Psoas muscle (tissue), 8 donors: Measurements from ENCODE around the gene CRMP1. TPM values are rescaled to one million over a fixed set of nuclear protein-coding genes. Genes with fewer than 3 reads are reported as not detected.

Source experiments
- ATAC-seq, 4 donors: fragments of 200-7000 bp; cut with Tn5 transposase; one replicate each; pipeline ENCODE4 v1.9.1; 2020; ENCODE audit warnings: moderate library complexity in 3 of 4, mild to moderate bottlenecking in 2 of 4
- DNase-seq, 2 donors: peaks; one replicate each; pipeline ENCODE4 v3.0.0-alpha.2; 2020
- H3K27ac ChIP-seq: fragments of 200-600 bp; one replicate; pipeline ENCODE4 v1.8.0; 2022
- H3K27me3 ChIP-seq, 3 donors: fragments of 200-600 bp in 1 of 3; one replicate each; pipeline versions ENCODE4 v1.6.1 to v1.8.0; 2013 to 2022; ENCODE audit warnings: low read length in 2 of 3, mild to moderate bottlenecking in 2 of 3, moderate library complexity in 1 of 3; ENCODE audit not compliant: insufficient read depth in 3 of 3
- H3K36me3 ChIP-seq, 2 donors: fragments of 200-600 bp in 1 of 2; one replicate each; pipeline versions ENCODE4 v1.6.1 to v1.8.0; 2013 to 2022; ENCODE audit warnings: low read depth in 1 of 2, mild to moderate bottlenecking in 1 of 2, moderate library complexity in 1 of 2; ENCODE audit not compliant: insufficient read depth in 1 of 2
- H3K4me1 ChIP-seq: fragments of 200-600 bp; one replicate; pipeline ENCODE4 v1.8.0; 2022
- H3K4me3 ChIP-seq: fragments of 200-600 bp; one replicate; pipeline ENCODE4 v1.8.0; 2022; ENCODE audit warnings: mild to moderate bottlenecking
- H3K9me3 ChIP-seq: fragments of 200-600 bp; one replicate; pipeline ENCODE4 v1.8.0; 2022
- WGBS, 3 donors: extraction: QIAGEN DNeasy Blood & Tissue Kit; methylation state at CpG; one replicate each; pipeline versions ENCODE4 v1.1.6 to v1.1.7; 2013; 5-methylcytosine and 5-hydroxymethylcytosine counted together
- intact Hi-C, 2 donors: fragments of 100-400 bp; cut with DNase I; formaldehyde crosslinking; loops; one replicate each; pipeline versions ENCODE4 v1.11.0 to v1.14.2; 2022
- polyA plus RNA-seq, 3 donors: library from polyadenylated mRNA; stranded (reverse); fragments of 200-250 nt; gene quantifications; one replicate each; pipeline ENCODE4 v1.2.3, GENCODE V29; 2013
- total RNA-seq, 4 donors: library from RNA; stranded (reverse); fragmentation: NEBNext Ultra II Directional in 2 of 4; extraction: Animal tissue kit (Norgen Biotek cat#: 25700) in 2 of 4; gene quantifications; one replicate each; pipeline versions ENCODE4 v1.2.1 to v1.2.4, GENCODE V29; 2021 to 2023
- TF ChIP-seq, protein P1 (sequence below): fragments of 200-600 bp; IDR thresholded peaks from one replicate; pipeline ENCODE4 v1.8.0; 2022; ENCODE audit warnings: antibody characterized with exemption
- donor health status: healthy with polysubstance abuse.
- donor health status: DM: no; HTN: no; CAD: no; lungs with moderate emphysema.
- donor health status: Bipolar disorder and iron deficiency.
- donor health status: healthy.
- donor health status: DM: yes; HTN: yes; CAD: no.
- donor health status: DM: no; HTN: no; CAD: no.
- donor health status: DM: no; HTN: no; CAD: no.
- donor health status: DM: yes; HTN: yes; CAD: no.

Gene CRMP1
- total and polyA plus RNA-seq, 7 donors: 0.10 to 0.89 (median 0.39) TPM

DNA sequence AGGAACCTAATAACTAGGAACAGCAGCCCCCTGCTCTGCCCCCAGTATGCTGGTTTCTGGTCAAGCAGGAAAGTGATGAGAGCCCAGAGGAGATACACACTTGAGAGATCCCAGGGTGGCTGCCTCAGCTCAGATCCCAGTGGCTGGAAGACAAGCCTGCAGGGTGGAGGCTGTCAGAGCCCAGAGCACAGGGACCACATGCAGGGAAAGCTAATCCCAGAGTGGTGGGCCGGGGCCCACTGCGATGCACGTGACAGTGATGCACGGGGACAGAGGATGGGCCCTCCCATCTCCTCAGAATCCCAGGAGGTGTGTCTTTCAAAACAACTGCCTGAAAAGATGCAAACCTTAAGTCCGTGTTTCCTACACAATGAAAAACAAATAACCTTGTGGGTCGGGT, 29.1 kb upstream of the CRMP1 start:
- peaks cover 0 to 11% (median 6%) of the 10 kb centered on the region in 3 donors for H3K27me3 ChIP-seq
- DNase-seq (no peak), ATAC-seq (no peak)
- intact Hi-C loops: no loop called here
- 35 to 46% (median 41%) methylated on average over 6 of the region's 6 CpGs for WGBS, 3 donors
- H3K4me1 ChIP-seq: no peaks in the 10 kb centered on the region
- no peaks in the 10 kb centered on the region for H3K9me3 ChIP-seq
- no peak overlapping the region for H3K27ac ChIP-seq
- no peak overlapping the region for H3K4me3 ChIP-seq
- H3K36me3 ChIP-seq: no peaks in the 10 kb centered on the region
- TF ChIP-seq, protein P1, sequence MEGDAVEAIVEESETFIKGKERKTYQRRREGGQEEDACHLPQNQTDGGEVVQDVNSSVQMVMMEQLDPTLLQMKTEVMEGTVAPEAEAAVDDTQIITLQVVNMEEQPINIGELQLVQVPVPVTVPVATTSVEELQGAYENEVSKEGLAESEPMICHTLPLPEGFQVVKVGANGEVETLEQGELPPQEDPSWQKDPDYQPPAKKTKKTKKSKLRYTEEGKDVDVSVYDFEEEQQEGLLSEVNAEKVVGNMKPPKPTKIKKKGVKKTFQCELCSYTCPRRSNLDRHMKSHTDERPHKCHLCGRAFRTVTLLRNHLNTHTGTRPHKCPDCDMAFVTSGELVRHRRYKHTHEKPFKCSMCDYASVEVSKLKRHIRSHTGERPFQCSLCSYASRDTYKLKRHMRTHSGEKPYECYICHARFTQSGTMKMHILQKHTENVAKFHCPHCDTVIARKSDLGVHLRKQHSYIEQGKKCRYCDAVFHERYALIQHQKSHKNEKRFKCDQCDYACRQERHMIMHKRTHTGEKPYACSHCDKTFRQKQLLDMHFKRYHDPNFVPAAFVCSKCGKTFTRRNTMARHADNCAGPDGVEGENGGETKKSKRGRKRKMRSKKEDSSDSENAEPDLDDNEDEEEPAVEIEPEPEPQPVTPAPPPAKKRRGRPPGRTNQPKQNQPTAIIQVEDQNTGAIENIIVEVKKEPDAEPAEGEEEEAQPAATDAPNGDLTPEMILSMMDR: no peak

DNA sequence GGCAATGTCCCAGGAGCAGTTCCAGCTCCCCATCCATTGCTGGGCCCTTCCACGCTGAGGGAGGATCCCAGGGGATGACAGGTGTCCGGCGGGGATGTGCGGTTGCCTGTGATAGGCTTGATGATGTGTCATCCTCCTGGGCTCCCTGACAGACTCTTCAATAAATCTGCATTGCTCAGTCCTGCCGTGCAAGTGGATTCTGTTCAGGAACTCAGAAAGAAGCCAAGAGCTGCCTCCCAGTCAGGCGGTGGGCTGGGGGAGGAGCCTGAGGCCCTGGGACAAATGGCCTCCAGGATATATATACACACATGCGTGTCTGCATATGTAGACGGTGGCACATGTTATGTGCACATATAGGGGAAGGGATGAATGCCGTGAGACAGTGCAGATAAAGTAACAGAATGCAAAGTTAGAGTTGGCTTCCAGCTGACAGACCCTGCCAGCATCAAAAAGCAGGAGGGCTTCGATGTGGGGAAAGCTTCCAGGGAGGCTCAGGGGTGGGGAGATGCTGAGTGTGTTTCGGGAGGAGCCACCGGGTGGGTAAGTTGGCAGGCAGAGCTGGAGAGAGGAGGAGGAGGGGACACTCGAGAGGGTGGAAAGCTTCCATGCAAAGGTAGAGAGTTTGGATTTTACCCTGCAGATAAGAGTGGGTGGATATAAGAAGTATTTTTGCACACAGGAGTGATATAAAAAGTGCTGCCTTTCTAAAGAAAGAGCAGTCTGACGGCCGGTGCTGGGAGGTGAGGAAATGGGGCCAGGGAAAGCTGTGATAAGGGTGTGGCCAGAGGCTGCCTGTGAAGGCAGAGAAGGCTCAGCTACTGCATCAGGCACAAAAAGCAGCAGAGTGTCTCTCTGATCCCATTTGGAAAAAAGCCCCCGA, 28.5 kb upstream of the CRMP1 start:
- Histone ChIP-seq H3K4me3 (no peak overlapping the region), H3K9me3 (no peaks in the 10 kb centered on the region), H3K27ac (no peak overlapping the region), H3K27me3 (peaks cover 0 to 11% (median 6%) of the 10 kb centered on the region in 3 donors), H3K4me1 (no peaks in the 10 kb centered on the region), H3K36me3 (no peaks in the 10 kb centered on the region)
- ATAC-seq (no peak), DNase-seq (no peak)
- intact Hi-C loops: no loop called here
- TF ChIP-seq, protein P1: no peak
- 15 to 22% (median 20%) methylated on average over 16 of the region's 16 CpGs for WGBS, 3 donors

DNA sequence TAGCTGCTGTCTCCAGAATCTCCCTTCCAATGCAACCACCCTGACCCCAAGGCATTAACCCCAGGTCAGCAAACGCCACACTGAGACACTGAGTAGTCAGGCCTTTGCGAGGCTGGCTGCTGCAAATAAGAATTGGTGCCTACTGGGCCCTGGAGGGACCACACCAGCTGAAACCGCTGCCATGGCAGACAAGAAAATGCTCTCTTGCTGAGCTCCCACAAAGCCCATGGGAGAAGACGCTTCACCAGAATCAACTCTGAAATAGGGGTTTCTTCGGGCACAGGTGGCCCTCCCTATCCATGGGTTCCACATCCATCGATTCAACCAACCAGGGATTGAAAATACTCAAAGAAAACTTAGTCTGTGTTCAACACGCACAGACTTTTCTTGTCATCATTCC, 26.7 kb upstream of the CRMP1 start:
- no peak for ATAC-seq

DNA sequence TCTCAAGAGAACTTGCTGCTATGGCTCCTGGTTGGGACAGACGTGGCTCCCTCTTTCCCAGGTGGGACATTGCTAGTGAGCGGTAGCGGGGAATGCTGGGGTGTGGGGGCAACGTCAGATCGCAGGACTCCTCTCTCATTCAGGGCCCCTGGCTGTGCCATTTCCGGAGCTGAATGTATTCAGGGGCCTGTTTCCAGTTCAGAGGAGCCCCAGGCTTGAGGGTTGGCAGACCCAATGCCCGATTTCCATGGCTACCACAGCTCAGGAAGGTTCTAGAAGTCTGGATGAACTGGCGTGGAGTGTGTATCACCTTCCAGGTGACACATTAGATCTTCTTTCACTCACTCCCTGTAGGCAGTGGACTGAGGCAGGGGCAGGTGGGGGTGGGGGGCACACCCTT, 26.2 kb upstream of the CRMP1 start:
- Histone ChIP-seq H3K27me3 (peaks cover 0 to 11% (median 0%) of the 10 kb centered on the region in 3 donors), H3K4me1 (no peaks in the 10 kb centered on the region), H3K27ac (no peak overlapping the region), H3K4me3 (no peak overlapping the region), H3K9me3 (no peaks in the 10 kb centered on the region), H3K36me3 (no peaks in the 10 kb centered on the region)
- WGBS, 3 donors: 70 to 81% (median 81%) methylated on average over 8 of the region's 8 CpGs
- no peak for DNase-seq
- TF ChIP-seq, protein P1: no peak
- intact Hi-C loops: no loop called here
- ATAC-seq: no peak

More for the DNA sequence above, 26.7 kb upstream of the CRMP1 start:
- WGBS, 3 donors: 76 to 88% (median 83%) methylated on average over 7 of the region's 7 CpGs
- TF ChIP-seq, protein P1: no peak
- H3K4me3 ChIP-seq: no peak overlapping the region
- H3K27ac ChIP-seq: no peak overlapping the region
- peaks cover 0 to 11% (median 0%) of the 10 kb centered on the region in 3 donors for H3K27me3 ChIP-seq
- DNase-seq: no peak
- intact Hi-C loops: no loop called here
- H3K4me1 ChIP-seq: no peaks in the 10 kb centered on the region
- H3K9me3 ChIP-seq: no peaks in the 10 kb centered on the region
- H3K36me3 ChIP-seq: no peaks in the 10 kb centered on the region
